Measurements from ENCODE around the gene RAB3D. TPM values are rescaled to one million over a fixed set of nuclear protein-coding genes. Genes with fewer than 3 reads are reported as not detected.
"Not testable (repeated sequence)": the region's sequence is repeated elsewhere in the genome, so short reads cannot be mapped to it uniquely, and the experiment has no call there.

RAB3D gene
- total and polyA plus RNA-seq, 3 donors from 2014 or later: 4.5 to 9.8 (median 6.7) TPM

- Histone ChIP-seq H3K4me1 (peaks cover 13% of the 10 kb centered on the region), H3K4me3 (peak overlapping the region; percentile 61 to 65), H3K27ac (peak overlapping the region; percentile 52 to 76), H3K36me3 (ENCODE audit: low read depth, missing control alignments) (no peaks in the 10 kb centered on the region), H3K27me3 (no peaks in the 10 kb centered on the region), H3K9me3 (no peaks in the 10 kb centered on the region)
- intact Hi-C loops (cut with DNase I; ENCODE audit: low total_unique reads): no loop called here
- 27 to 37% methylated on average over 19 to 21 of the region's 21 CpGs for WGBS, 2 donors
- TF ChIP-seq POLR2A (IDR thresholded peaks at IDR 0.05): no peak
- TF ChIP-seq CTCF (IDR thresholded peaks at IDR 0.05): no peak
- DNase-seq: no peak
Measured at GRCh38 chr19:11338569-11339253, 746 bp downstream of the RAB3D start.

GRCh38 chr19:11338121-11338520 lies 1.3 kb downstream of the RAB3D start:
- Histone ChIP-seq H3K4me1 (peaks cover 13% of the 10 kb centered on the region), H3K36me3 (ENCODE audit: low read depth, missing control alignments) (no peaks in the 10 kb centered on the region), H3K4me3 (no peak overlapping the region), H3K27ac (no peak overlapping the region), H3K27me3 (no peaks in the 10 kb centered on the region), H3K9me3 (no peaks in the 10 kb centered on the region)
- no peak for DNase-seq
- intact Hi-C loops (cut with DNase I; ENCODE audit: low total_unique reads): no loop called here
- WGBS, 2 donors: 88 to 89% methylated on average over 7 of the region's 7 CpGs
- TF ChIP-seq POLR2A (IDR thresholded peaks at IDR 0.05): no peak
- TF ChIP-seq CTCF (IDR thresholded peaks at IDR 0.05): no peak

GRCh38 chr19:11337080-11337479 lies 2.4 kb downstream of the RAB3D start:
- no peak for TF ChIP-seq CTCF (IDR thresholded peaks at IDR 0.05)
- Histone ChIP-seq H3K27me3 (no peaks in the 10 kb centered on the region), H3K4me1 (peaks cover 13% of the 10 kb centered on the region), H3K4me3 (no peak overlapping the region), H3K27ac (no peak overlapping the region), H3K36me3 (ENCODE audit: low read depth, missing control alignments) (no peaks in the 10 kb centered on the region), H3K9me3 (no peaks in the 10 kb centered on the region)
- intact Hi-C loops (cut with DNase I; ENCODE audit: low total_unique reads): no loop called here
- 72 to 79% methylated on average over 7 to 14 of the region's 14 CpGs for WGBS, 2 donors
- no peak for DNase-seq

- WGBS, 2 donors: 91 to 96% methylated on average over 8 to 17 of the region's 17 CpGs
- no peak for TF ChIP-seq CTCF (IDR thresholded peaks at IDR 0.05)
- TF ChIP-seq POLR2A (IDR thresholded peaks at IDR 0.05): no peak
- Histone ChIP-seq H3K4me1 (peaks cover 13% of the 10 kb centered on the region), H3K27me3 (no peaks in the 10 kb centered on the region), H3K4me3 (no peak overlapping the region), H3K27ac (no peak overlapping the region), H3K36me3 (ENCODE audit: low read depth, missing control alignments) (no peaks in the 10 kb centered on the region), H3K9me3 (no peaks in the 10 kb centered on the region)
- DNase-seq: no peak
- intact Hi-C loops (cut with DNase I; ENCODE audit: low total_unique reads): no loop called here
Measured at GRCh38 chr19:11335449-11336146, 3.9 kb downstream of the RAB3D start.

- H3K36me3 ChIP-seq (ENCODE audit: low read depth, missing control alignments); DNase-seq; H3K4me1 ChIP-seq; H3K27me3 ChIP-seq; H3K27ac ChIP-seq; H3K9me3 ChIP-seq; H3K4me3 ChIP-seq; intact Hi-C loops (cut with DNase I; ENCODE audit: low total_unique reads): not testable (repeated sequence)
- WGBS, 2 donors: 88 to 92% methylated on average over 9 of the region's 9 CpGs
Measured at GRCh38 chr19:11333838-11334237, 5.6 kb downstream of the RAB3D start.
